Measurements from ENCODE around the gene GMDS. TPM values are rescaled to one million over a fixed set of nuclear protein-coding genes. Genes with fewer than 3 reads are reported as not detected.

Gene GMDS
- total RNA-seq, 1 experiment from 2014 or later, result 10.0 TPM

DNA sequence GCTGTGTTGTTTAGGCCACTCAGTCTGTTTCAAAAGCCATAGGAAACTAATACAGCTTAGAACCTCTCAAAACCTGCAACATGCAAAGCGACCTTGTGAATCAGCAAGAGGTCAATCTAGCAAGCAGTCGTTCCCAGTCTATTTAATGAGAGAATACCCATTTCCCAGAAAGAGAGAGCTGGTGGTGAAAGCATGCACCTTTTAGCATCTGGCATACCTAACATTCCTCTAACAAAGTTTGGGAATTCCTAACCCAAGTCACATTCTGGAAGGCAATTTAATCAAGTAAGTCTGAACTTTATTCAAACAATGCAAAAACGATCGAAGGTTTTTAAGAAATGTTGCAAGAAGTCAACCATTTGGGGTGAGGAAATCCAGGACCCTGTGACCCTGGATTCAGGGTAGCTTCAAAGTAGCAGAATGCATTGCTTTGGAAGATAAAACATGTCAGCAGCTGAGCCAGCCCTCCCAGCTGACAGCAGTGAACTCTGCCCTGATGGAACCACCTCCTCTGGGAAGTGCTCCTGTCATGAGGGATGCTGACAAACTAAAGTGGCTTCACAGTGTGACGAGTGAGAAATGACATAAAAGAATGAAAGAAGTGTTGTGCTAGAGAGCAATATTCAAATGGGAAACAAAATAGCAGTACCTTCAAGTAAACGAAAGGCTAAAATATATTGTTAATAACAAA is 104.8 kb downstream of the GMDS start:
- no peak for DNase-seq (ENCODE audit: low read depth)

DNA sequence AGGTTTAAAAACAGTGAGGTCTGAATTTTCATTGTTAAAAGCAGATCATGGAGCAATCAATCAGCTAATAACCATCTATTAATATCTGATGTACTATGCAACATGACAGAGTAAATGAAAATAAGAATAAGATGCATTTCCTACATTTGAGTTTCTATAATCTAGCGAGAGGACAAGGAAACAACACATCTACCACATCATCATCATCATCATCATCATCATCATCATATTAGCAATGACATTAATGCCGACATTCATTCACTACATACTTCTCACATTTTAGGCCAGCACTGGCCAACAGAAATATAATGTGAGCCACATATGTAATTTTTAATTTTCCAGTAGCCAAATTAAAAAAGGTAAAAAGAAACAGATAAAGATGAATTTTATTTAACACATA is 110.0 kb downstream of the GMDS start:
- DNase-seq (ENCODE audit: low read depth), result no peak

DNA sequence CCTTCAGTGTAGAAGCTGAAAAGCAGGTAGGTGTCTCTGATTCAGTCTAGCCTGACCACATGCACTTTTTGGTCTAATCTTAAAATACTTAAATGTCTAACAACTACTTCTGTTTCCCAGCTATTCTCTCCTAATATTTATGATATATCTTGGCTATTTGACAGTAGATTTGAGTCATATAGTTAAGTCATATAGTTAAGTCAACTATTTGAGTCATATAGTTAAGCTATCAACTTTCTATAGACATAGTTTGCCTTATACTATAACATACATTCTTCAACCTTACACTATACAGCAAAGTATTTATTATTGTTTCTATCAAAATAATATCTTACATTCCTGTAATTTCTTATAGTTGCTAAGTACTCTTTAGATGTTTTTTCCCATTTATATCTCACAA is 110.9 kb downstream of the GMDS start:
- no peak for DNase-seq (ENCODE audit: low read depth)

DNA sequence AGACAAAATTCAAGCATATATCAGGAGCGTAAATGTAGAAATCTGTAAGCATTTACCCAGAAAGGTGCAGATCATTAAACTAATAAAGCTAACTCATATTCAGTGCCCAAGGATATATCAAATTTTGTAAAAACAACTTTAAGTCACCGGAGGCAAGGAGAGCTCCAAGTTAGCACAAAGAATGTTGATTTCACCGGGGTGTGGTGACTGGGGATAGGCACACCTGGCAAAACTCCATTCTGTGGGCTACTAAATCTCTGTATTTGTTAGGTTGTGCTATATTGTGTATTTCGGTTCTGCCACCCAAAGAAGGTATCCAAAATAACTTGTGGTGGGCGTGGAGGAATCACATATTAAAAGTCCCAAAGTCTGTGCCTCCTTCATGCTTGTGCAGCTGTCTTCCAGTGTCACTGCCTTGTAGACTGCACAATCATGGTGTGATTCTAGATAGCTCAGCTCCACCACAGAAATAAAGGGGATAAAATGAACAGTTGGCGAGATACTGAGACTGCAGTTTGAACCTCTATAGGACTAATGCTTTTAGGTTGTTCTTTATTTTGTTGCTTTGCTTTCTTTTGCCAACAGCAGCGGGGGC is 111.6 kb downstream of the GMDS start:
- DNase-seq (ENCODE audit: low read depth), result no peak

DNA sequence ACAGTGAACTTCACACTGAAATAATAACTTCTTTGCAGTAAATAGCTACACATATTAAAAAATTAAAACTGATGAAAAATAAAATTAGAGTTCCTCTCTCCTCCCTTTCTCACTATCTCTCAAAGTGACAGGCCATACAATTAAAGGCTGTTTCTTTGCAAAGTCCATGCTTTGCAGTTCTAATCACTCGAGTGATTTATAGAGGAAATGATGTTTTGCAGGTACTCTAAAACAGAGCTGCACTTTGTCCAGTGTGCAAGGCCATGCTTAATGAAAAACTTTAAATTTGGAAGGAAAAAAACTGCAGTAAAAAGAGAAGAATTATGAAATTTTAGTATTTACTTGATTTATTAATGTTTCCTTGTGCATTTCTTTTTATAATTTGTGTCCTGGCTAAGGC is 112.5 kb downstream of the GMDS start:
- DNase-seq (ENCODE audit: low read depth), result no peak

DNA sequence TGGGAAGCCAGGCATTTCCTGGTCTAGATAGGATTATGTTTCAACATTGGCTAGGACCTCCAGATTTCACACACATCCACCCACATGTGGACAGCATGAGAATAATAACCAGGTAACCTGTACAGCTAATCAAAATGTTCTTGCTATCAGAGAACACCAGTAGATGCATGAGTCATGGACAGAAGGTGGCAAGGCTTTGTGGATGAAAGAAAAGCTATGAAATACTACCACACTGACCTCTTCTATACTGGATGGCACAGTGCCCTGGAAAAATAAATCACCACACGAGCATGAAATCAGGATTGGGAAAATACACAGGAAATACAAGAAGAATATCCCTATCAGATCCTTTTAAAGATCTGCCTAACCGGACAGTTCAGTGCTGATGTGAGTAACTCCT is 113.0 kb downstream of the GMDS start:
- DNase-seq (ENCODE audit: low read depth), result peak; percentile 69

DNA sequence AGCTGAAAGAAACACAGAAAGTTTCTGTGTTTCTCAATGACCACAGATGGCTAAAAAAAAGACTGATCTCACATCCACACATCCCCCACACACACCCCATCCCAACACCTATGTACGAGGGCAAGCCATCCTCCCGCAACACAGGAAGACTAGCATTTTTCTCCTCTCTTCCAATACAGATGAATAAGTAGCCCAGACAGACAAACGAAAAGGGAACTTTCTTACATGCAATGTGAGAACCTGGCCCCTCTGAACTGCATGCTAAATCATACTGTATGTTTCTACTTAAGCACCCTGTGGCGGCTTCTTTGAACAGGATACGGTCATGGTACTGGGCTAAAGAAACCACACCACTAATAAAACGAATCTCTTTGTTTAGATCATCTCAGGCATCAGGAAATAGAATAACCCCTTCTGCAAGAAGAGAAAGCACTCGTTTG is 116.2 kb downstream of the GMDS start:
- no peak for DNase-seq (ENCODE audit: low read depth)

DNA sequence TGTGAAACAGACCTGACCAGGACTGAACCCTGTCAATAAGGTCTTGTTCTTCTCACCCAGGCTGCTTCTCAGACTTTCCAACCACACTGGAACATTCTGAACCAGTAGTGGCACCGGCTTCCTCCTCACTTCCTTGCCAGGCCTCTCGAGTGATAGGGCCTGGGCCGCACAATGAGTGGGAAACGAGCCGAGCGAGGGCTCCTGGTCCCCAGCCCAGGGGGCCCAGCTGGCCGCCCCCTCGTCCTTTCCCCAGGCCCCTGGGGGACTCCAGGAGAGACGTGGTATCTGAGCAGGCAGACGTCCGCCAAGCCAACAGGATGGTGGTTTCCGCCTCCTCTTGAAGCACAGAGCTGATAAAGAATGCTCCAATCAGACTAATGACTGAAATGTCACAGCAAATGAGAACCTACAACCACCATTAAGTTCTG is 117.9 kb downstream of the GMDS start:
- no peak for DNase-seq (ENCODE audit: low read depth)

DNA sequence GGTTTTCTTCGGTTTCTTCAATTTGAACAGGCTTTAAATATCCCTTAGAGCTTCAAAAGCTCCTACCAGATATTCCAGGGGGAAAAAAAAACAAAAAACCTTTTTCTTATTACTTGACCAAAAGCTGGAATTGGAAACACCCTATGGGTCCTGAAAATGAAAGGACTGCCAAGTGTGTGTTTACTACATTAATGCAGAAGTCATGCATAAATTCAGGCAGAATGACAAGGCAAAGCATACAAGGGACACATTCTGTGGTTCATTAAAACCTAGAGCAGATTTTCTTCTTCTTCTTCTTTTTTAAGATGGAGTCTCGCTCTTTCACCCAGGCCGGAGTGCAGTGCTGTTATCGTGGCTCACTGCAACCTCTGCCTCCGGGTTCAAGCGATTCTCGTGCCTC is 119.1 kb downstream of the GMDS start:
- no peak for DNase-seq (ENCODE audit: low read depth)

DNA sequence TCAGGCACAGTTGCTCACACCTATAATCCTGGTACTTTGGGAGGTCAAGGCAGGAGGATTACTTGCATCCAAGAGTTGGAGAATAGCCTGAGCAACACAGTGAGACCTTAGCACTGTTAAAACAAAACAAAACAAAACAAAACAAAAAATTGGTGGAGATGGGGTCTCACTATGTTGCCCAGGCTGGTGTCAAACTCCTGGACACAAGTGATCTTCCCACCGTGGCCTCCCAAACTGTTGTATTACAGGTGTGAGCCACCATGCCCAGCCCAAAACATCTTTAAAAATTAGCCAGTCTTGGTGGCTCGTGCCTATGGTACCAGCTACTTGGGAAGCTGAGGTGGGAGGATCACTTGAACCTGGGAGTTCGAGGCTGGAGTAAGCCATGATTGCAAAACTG is 120.2 kb downstream of the GMDS start:
- DNase-seq (ENCODE audit: low read depth), result no peak

DNA sequence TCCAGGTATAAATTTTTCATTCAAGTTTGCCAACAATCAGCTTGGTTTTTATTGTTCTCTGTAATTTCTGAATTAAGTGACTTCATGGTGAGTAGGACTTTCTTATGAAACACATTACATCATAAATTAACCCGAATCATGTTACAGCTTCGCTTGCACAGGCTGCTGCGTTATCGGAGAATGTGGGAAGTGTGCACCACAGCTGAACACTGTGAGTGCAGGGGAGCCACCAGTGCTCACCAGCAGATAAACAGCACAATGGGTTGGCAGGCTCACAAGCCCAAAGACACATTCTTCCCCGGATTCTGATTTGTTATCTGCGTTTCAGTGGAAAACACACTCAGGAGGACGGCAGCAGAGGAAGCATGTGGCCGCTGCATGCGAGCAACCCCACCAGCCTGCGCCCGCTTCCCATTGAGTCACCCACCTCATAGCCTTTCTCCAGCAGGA is 121.1 kb downstream of the GMDS start:
- peak; percentile 9 for DNase-seq (ENCODE audit: low read depth)

DNA sequence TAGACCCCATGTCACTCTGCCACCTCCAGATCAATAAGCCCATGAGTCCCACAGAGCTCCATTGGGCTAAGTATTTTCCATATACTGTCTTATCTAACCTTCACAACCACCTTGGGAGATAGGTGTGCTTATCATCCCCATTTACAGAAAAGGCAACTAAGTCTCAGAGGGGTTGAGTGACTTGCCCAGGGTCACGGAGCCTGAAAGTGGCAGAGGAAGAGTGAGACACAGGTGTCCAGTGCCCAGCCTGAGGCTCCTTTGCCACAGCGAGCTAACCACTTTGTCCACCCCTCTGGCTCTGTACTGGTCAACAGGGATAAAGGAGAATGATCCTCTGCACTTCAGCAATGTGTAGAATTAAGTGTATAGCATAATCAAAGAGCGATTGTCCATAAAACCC is 124.5 kb downstream of the GMDS start:
- DNase-seq (ENCODE audit: low read depth), result no peak

DNA sequence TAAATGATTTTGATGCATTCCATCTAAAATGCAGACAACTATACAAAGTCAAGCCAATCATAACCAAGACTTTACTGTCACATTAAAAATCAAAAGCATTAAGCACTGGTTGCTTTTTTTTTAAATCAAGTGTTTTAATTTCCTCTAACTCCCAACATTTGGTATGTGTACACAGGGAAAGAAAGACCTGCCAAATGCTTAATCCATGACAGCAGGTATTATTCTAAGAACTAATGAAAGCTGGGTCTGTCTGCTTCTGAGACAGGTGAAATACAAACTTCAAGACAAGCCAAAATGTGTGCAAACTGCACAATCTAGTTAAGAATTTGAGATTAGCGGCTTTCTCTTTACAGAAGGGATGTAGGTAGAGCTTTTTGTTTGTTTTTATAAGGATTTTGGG is 126.1 kb downstream of the GMDS start:
- no peak for DNase-seq (ENCODE audit: low read depth)

DNA sequence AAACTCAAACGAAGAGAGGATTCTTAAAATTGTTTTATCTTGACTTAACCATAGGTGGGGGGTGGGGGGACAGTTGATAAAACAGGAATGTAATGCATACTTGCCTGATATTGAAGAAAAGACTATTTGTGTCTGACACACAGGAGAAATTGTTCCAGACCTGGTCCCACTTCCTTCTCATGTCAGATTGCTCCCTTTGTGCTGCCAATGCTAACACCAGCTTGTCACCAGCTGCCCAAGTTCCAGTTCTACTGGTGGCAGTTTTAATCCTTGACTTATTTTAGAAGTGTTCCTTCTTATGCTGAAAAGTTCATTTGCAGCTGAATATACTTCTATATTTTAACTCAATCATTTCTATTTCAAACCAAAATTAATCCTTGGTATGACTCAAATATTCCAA is 127.3 kb downstream of the GMDS start:
- DNase-seq (ENCODE audit: low read depth), result no peak

DNA sequence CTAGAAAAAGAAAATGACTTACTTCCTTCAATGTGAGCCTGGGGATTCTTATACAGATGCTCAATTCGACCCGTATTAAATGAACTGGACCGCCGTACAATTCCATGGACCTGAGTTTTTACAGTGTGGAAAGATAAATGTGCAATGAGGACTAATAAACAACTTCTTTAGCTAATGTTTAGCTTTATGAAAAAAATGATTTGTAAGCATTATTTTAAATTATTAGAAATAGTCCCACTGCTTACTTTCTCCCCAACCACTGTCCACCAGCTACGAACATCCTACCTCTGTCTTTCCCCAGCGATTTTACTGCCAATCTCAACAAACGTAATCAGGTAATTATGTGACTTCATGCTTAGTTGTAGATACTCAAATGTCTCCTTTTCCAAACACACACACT is 128.0 kb downstream of the GMDS start:
- no peak for DNase-seq (ENCODE audit: low read depth)

DNA sequence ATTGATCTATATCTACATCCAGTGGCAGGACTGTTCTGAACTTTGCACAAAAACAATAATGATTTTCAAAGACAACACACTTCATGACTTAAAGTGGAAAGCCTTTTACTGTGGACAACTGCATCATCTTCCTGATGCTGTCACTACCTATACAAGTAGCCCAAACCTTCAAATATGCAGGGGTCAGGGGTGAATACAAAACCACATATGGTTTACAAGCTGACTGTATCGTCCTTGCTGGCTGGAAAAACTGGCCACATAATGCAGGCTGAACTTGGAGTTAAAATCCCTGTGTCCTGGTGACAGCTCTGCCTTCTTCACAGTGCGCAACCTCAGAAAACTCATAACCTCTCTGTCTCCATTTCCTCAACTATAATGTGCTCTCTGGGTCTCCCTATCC is 128.9 kb downstream of the GMDS start:
- DNase-seq (ENCODE audit: low read depth), result no peak

DNA sequence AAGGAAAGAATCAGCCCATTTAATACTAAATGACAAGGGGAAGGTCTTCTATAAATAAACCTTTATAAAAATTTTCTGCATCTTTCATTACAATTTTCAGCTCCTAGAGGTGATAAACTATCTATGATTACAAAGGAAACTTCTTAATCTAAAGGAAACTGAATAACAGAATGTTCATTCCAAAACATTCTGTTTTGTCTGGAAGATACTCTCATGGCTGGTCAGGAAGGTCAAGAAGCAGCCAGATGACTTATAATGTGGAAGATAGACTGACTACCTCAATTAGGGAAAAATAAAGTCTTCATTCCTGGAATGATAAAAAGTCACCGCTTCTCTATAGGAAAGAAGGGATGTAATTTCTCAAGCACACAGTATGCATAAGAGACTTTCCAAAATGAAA is 131.3 kb downstream of the GMDS start:
- no peak for DNase-seq (ENCODE audit: low read depth)

DNA sequence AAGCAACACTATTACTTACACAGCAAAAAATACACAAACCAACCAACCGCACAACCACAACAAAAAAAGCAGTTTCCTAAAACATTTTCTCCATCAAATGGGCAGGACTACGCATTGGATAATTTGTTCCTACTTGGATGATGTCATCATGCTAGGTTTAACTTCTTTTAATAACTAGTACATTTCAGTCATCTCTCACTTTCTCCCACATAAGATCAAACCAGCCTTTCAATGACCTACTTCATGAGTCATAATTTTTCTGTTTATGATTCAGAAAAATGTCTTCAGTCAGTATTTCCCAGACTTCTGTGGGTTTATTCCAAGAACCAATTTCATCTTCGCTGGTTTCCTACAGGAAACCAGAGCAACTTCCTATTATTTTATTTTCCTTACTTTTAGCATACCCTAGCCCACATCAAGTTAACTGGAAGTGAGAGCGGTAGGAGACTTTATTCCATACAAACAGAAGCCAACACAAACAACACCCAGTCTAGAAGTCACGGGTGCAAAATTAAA is 134.2 kb downstream of the GMDS start:
- DNase-seq (ENCODE audit: low read depth), result peak; percentile 47

DNA sequence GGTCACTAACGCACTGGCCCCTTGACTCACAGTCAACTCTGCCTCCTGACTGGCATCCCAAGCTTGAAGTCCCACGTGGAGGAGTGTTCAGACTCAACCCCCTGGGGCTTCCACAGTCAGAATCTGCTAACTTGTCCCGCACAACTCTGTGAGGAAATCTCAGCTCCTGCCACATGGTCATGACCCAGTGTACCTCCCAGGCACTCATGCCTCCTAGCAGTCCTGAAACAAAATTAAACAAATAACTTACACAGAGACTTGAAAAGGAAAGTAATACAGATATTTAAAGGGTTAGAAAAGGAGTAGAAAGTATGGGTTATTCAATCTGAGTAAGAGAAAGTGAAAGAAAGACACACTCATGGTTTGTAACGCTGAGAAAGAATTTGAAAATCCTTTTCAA is 134.9 kb downstream of the GMDS start:
- DNase-seq (ENCODE audit: low read depth), result no peak

DNA sequence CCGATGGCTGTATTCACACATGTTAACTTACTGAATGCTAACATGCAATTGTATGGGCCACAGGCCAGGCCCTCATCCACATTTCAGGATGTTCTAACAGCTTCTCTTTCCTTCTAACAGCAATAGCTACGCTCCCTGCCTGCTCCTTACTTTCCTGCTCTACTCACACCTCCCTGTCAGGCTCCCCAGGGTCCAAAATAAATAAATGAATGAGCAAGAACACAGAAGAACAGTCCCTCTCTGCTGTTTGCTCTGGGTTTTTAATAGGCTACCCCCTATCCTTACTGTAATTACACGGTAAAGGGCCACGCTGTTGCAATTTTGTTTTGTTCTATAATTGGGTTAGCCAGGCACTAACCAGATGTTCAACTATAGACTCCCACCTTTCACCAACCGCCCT is 135.6 kb downstream of the GMDS start:
- no peak for DNase-seq (ENCODE audit: low read depth)

DNA sequence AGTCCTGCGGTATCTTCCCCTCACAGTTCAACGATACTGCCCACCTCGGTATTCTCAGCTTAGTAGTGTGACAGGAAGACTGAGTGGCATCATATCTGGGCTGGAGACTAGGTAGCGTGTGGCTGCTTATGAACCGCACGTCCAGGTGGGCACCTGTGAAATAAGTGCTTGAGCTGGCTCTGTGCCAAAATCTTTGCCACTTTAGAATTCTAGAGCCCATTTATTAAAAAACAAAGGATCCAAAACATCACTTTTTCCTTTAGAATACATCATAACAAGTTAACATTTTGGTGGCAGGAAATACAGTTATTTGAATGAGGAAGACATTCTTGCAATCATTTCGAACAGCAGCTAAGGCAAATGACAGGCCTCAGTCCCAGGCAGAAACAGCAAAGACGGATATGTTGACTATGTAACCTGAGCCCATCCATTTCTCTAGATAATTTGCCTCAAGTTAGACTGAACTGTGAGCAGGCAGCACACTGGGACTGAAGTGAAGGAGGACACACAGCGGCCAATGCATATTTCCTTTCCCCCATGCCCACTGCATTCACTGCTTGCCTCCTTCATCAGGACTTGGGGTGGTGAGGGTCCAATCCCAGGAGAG is 136.6 kb downstream of the GMDS start:
- no peak for DNase-seq (ENCODE audit: low read depth)

DNA sequence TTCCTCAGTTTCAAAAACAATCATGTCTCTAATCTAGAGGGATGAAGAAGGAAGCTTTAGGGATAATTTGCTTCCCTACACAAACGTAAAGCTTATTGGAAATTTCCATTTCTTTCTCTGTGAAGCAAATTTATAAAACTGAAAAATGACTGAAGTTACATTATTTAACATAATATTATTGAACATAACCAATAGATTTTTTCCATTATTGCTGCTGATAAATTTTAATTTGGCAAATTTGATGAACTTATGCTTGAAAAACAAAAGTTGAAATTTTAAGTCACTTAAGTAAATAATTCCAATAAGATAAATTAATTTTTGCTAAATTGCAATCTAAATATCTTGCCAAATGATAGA is 140.9 kb downstream of the GMDS start:
- DNase-seq (ENCODE audit: low read depth), result no peak

All from HT1080 (cell line).